ENCODE data around the gene FAM135A.
"Not testable (repeated sequence)": the region's sequence is repeated elsewhere in the genome, so short reads cannot be mapped to it uniquely, and the experiment has no call there.

Gene FAM135A

DNA sequence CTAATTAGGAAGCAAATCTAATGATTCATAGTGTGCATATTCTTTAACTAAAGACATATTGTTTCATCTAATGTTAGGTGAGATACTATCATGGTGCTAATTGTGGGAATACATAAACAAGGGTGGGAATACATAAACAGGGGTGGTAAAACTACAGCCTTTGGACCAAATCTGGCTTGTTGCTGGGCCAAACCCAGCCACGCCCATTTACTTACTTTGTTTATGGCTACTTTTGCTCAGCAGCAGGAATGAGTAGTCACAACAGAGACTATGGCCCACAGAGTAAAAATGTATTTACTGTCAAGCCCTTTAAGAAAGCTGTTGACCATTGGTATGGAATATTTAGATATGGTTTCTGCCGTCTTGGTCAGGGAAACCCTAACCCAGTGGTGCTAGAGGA is 31.7 kb downstream of the FAM135A start:
- Histone ChIP-seq H3K4me1 (ENCODE audit: low read length) (no peaks in the 10 kb centered on the region), H4K20me1 (ENCODE audit: insufficient read depth, low read length) (no peaks in the 10 kb centered on the region), H3K4me3 (ENCODE audit: low read length) (no peak overlapping the region), H3K4me2 (ENCODE audit: low read depth, low read length) (no peak overlapping the region), H3K79me2 (ENCODE audit: low read length) (no peaks in the 10 kb centered on the region), H3K9me2 (replicated peaks; ENCODE audit: insufficient read depth, low read length) (no peaks in the 10 kb centered on the region), H3K9ac (ENCODE audit: low read length) (no peak overlapping the region), H3K27ac (ENCODE audit: low read length) (no peak overlapping the region), H3K9me3 (replicated peaks; ENCODE audit: insufficient read depth, low read length) (0 out of 2 replicates have a peak, but pooled peaks cover 2% of the 10 kb centered on the region), H2AFZ (ENCODE audit: low read length) (no peak overlapping the region), H3K27me3 (replicated peaks; ENCODE audit: insufficient read depth, low read length) (no peaks in the 10 kb centered on the region), H3F3A (ENCODE audit: insufficient read depth, low read length) (no peaks in the 10 kb centered on the region), H3K36me3 (replicated peaks; ENCODE audit: insufficient read depth, low read length) (no peaks in the 10 kb centered on the region; the same call in 1 of the 2 replicates)
- TF ChIP-seq, protein P1, sequence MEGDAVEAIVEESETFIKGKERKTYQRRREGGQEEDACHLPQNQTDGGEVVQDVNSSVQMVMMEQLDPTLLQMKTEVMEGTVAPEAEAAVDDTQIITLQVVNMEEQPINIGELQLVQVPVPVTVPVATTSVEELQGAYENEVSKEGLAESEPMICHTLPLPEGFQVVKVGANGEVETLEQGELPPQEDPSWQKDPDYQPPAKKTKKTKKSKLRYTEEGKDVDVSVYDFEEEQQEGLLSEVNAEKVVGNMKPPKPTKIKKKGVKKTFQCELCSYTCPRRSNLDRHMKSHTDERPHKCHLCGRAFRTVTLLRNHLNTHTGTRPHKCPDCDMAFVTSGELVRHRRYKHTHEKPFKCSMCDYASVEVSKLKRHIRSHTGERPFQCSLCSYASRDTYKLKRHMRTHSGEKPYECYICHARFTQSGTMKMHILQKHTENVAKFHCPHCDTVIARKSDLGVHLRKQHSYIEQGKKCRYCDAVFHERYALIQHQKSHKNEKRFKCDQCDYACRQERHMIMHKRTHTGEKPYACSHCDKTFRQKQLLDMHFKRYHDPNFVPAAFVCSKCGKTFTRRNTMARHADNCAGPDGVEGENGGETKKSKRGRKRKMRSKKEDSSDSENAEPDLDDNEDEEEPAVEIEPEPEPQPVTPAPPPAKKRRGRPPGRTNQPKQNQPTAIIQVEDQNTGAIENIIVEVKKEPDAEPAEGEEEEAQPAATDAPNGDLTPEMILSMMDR (IDR thresholded peaks at IDR 0.05; ENCODE audit: low read length): no peak
- TF ChIP-seq EZH2 (optimal IDR thresholded peaks at IDR 0.05; ENCODE audit: low read depth, low read length) (no peak), EZH2phosphoT487 (IDR thresholded peaks at IDR 0.05; ENCODE audit: low read length) (no peak)
- no peak for DNase-seq

DNA sequence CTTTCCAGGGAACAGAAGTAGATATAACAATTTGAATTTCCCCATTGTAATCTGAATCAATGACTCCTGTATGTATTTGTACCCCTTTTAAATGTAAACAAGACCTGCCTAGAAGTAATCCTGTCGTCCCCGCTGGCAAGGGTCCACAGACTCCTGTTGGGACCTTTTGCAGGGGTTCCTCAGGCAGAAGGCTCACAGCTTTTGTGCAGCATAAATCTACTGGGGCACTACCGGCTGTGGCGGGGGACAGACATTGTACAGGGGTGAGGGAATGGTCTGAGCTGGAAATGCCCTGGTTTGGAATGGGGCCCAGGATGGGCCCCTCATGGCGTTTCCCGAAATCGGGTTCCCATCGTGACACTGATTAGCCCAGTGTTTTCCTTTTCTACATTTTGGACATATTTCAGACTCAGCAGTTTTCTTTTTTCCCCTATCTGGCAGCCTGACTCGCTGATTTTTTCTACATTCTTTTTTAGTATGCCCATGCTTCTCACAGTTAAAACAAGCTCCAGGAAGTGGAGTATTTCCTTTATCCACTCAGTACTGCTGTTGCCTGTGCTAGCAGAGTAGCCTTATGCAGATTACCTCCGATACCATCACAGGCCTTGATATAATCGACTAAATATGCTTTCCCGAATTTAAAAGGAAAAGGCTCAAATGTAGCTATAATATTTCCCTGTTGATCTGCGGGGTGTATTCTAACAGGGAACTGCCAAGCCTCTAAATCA is 34.2 kb downstream of the FAM135A start:
- H3K79me2 ChIP-seq (ENCODE audit: low read length); H3K9me3 ChIP-seq (replicated peaks; ENCODE audit: insufficient read depth, low read length); H3K4me2 ChIP-seq (ENCODE audit: low read depth, low read length); H4K20me1 ChIP-seq (ENCODE audit: insufficient read depth, low read length); H3K9ac ChIP-seq (ENCODE audit: low read length); DNase-seq; H3K27me3 ChIP-seq (replicated peaks; ENCODE audit: insufficient read depth, low read length); H3F3A ChIP-seq (ENCODE audit: insufficient read depth, low read length); H3K9me2 ChIP-seq (replicated peaks; ENCODE audit: insufficient read depth, low read length); H3K4me1 ChIP-seq (ENCODE audit: low read length); H3K27ac ChIP-seq (ENCODE audit: low read length); H2AFZ ChIP-seq (ENCODE audit: low read length); H3K36me3 ChIP-seq (replicated peaks; ENCODE audit: insufficient read depth, low read length); H3K4me3 ChIP-seq (ENCODE audit: low read length): not testable (repeated sequence)

DNA sequence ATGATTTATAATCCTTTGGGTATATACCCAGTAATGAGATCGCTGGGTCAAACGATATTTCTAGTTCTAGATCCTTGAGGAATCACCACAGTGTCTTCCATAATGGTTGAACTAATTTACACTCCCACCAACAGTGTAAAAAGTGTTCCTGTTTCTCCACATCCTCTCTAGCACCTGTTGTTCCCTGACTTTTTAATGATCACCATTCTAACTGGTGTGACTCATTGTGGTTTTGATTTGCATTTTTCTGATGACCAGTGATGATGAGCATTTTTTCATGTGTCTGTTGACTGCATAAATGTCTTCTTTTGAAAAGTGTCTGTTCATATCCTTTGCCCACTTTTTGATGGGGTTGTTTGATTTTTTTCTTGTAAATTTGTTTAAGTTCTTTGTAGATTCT is 40.6 kb downstream of the FAM135A start:
- not testable (repeated sequence) for H3K36me3 ChIP-seq (replicated peaks; ENCODE audit: insufficient read depth, low read length); H3K27me3 ChIP-seq (replicated peaks; ENCODE audit: insufficient read depth, low read length); DNase-seq; H3K9me3 ChIP-seq (replicated peaks; ENCODE audit: insufficient read depth, low read length); H3F3A ChIP-seq (ENCODE audit: insufficient read depth, low read length); H3K27ac ChIP-seq (ENCODE audit: low read length); H3K4me3 ChIP-seq (ENCODE audit: low read length); H3K79me2 ChIP-seq (ENCODE audit: low read length); H3K4me2 ChIP-seq (ENCODE audit: low read depth, low read length); H2AFZ ChIP-seq (ENCODE audit: low read length); H3K9ac ChIP-seq (ENCODE audit: low read length); H3K9me2 ChIP-seq (replicated peaks; ENCODE audit: insufficient read depth, low read length); H4K20me1 ChIP-seq (ENCODE audit: insufficient read depth, low read length); H3K4me1 ChIP-seq (ENCODE audit: low read length)

DNA sequence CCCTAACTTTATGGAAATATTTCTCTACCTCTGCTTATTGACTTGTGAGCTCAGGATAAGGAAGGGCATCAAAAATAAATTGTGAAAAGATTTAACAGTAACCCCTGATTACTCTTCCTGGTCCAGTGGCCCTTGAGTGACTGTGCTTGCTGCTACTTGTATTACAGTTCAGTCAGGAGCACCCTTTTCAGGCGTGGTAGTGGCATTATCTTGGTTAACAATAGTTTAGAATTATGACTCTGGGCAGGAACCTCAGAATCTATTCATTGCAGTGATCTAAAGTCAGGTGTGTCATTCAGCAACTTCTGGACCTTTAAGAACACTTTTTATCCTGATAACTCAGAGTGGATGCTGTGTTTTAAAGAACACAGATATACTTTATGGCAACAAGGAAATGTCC is 43.4 kb downstream of the FAM135A start:
- H3K27ac ChIP-seq (ENCODE audit: low read length): no peak overlapping the region
- no peaks in the 10 kb centered on the region for H3K9me2 ChIP-seq (replicated peaks; ENCODE audit: insufficient read depth, low read length)
- TF ChIP-seq, protein P1 (IDR thresholded peaks at IDR 0.05; ENCODE audit: low read length): no peak
- no peak for TF ChIP-seq EZH2phosphoT487 (IDR thresholded peaks at IDR 0.05; ENCODE audit: low read length)
- no peak for TF ChIP-seq EZH2 (optimal IDR thresholded peaks at IDR 0.05; ENCODE audit: low read depth, low read length)
- H3K4me3 ChIP-seq (ENCODE audit: low read length): no peak overlapping the region
- no peaks in the 10 kb centered on the region for H3F3A ChIP-seq (ENCODE audit: insufficient read depth, low read length)
- H3K4me2 ChIP-seq (ENCODE audit: low read depth, low read length): no peak overlapping the region
- no peak overlapping the region for H2AFZ ChIP-seq (ENCODE audit: low read length)
- H3K4me1 ChIP-seq (ENCODE audit: low read length): no peaks in the 10 kb centered on the region
- no peaks in the 10 kb centered on the region for H3K36me3 ChIP-seq (replicated peaks; ENCODE audit: insufficient read depth, low read length)
- H3K9ac ChIP-seq (ENCODE audit: low read length): no peak overlapping the region
- no peaks in the 10 kb centered on the region for H3K27me3 ChIP-seq (replicated peaks; ENCODE audit: insufficient read depth, low read length)
- H3K79me2 ChIP-seq (ENCODE audit: low read length): no peaks in the 10 kb centered on the region
- no peaks in the 10 kb centered on the region for H4K20me1 ChIP-seq (ENCODE audit: insufficient read depth, low read length)
- DNase-seq: no peak
- H3K9me3 ChIP-seq (replicated peaks; ENCODE audit: insufficient read depth, low read length): no peaks in the 10 kb centered on the region
